ENCODE measurements around the gene CDH22. TPM values are rescaled to one million over a fixed set of nuclear protein-coding genes. Genes with fewer than 3 reads are reported as not detected.

Gene CDH22
- total RNA-seq, 1 donor from 2014 or later: 0.14 TPM

DNA sequence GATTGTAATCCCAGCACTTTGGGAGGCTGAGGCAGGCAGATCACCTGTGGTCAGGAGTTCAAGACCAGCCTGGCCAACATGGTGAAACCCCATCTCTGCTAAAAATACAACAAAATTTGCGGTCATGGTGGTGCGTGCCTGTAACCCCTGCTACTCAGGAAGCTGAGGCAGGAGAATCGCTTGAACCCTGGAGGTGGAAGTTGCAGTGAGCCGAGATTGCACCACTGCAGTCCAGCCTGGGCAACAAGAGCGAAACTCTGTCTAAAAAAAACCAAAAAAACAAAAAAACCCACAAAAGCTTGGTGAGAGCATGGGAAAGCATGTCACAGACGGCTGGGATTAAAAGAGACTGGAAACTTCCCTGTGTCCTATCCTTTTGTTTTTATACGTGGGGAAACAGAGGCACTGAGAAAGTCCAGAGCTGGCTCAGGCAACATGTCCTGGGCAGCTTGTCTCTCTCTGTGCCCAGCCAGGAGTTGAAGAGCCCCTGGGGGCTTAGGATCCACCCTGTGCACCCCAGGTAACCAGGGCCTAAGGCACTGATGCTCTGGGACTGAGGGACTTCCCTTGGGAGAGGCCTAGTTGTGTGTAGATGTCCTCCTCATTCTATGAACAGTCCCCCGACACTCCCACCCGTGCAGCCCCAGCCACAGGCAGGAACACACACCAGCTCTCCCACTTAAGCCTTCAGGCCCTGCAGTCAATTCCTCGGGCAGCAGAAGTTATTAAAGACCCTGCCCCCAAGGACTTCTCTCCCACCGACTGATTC lies 174.2 kb downstream of the CDH22 start:
- Mint-ChIP-seq H3K27me3 (peaks cover 62% of the 10 kb centered on the region), H3K4me1 (ENCODE audit: low read depth) (no peaks in the 10 kb centered on the region), H3K9me3 (ENCODE audit: low read depth) (no peaks in the 10 kb centered on the region), H3K36me3 (ENCODE audit: insufficient read depth) (no peaks in the 10 kb centered on the region), H3K27ac (no peak overlapping the region), H3K4me3 (ENCODE audit: low read depth) (no peak overlapping the region)
- TF ChIP-seq CTCF (IDR thresholded peaks at IDR 0.05; ENCODE audit: unreplicated experiment): no peak
- no peak for DNase-seq (ENCODE audit: low spot score, unreplicated experiment)

GRCh38 chr20:46132705-46133120 lies 175.6 kb downstream of the CDH22 start:
- Mint-ChIP-seq H3K4me3 (ENCODE audit: low read depth) (no peak overlapping the region), H3K27ac (no peak overlapping the region), H3K27me3 (peaks cover 65% of the 10 kb centered on the region), H3K36me3 (ENCODE audit: insufficient read depth) (no peaks in the 10 kb centered on the region), H3K9me3 (ENCODE audit: low read depth) (no peaks in the 10 kb centered on the region), H3K4me1 (ENCODE audit: low read depth) (no peaks in the 10 kb centered on the region)
- DNase-seq (ENCODE audit: low spot score, unreplicated experiment): peak; percentile 63
- peak; percentile 90 for TF ChIP-seq CTCF (IDR thresholded peaks at IDR 0.05; ENCODE audit: unreplicated experiment)

DNA sequence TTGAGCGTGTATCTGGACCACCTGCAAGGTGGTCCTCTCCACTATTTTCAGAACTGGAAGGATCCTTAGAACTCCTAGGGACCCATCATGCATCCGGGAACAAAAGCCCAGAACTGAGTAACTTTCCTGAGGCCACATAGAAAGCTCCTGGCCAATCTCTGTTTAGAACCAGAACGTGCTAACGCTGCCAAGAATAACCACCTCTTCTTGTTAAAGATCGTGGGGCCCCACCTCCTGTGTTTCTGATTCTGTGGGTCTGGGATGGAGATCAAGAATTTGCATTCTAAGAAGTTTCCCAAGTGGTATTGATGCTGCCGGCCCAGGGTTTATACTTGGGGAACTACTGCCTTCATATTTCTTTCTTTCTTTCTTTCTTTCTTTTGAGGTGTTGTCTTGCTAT lies 176.9 kb downstream of the CDH22 start:
- Mint-ChIP-seq H3K4me1 (ENCODE audit: low read depth) (no peaks in the 10 kb centered on the region), H3K9me3 (ENCODE audit: low read depth) (no peaks in the 10 kb centered on the region), H3K36me3 (ENCODE audit: insufficient read depth) (no peaks in the 10 kb centered on the region), H3K4me3 (ENCODE audit: low read depth) (no peak overlapping the region), H3K27ac (no peak overlapping the region), H3K27me3 (peaks cover 59% of the 10 kb centered on the region)
- no peak for DNase-seq (ENCODE audit: low spot score, unreplicated experiment)
- no peak for TF ChIP-seq CTCF (IDR thresholded peaks at IDR 0.05; ENCODE audit: unreplicated experiment)

- DNase-seq (ENCODE audit: low spot score, unreplicated experiment): no peak
- H3K9me3 Mint-ChIP-seq (ENCODE audit: low read depth): no peaks in the 10 kb centered on the region
Observed at GRCh38 chr20:46130534-46130933, 177.8 kb downstream of the CDH22 start.

DNA sequence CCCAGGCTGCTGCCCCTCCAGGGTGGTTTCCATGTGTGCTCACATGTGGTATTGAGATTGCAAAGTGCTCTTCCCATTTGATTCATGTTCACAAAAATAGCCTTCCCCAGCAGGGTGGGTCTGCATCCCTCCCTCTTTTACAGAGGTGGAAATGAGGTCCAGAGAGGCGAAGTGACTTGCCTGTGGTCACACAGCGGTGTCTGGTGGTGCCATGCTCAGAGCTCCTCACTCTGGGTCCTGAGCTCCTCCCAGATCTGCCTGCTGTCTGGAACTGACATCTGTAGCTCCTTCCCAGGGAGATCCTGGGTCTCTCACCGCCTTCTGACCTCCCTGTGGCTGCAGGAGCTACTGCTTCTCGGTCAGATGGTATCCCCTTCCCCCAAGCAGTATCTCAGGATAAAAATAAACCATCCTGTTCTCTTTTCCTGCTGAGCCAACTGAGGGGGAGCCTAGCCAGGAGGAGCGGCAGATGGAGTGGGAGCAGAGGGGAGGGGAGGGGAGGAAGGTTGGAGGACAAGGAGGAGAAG lies 178.3 kb downstream of the CDH22 start:
- DNase-seq (ENCODE audit: low spot score, unreplicated experiment): no peak
- no peak overlapping the region for H3K27ac Mint-ChIP-seq
- no peak overlapping the region for H3K4me3 Mint-ChIP-seq (ENCODE audit: low read depth)
- H3K27me3 Mint-ChIP-seq: peaks cover 50% of the 10 kb centered on the region
- H3K36me3 Mint-ChIP-seq (ENCODE audit: insufficient read depth): no peaks in the 10 kb centered on the region
- no peak for TF ChIP-seq CTCF (IDR thresholded peaks at IDR 0.05; ENCODE audit: unreplicated experiment)
- H3K4me1 Mint-ChIP-seq (ENCODE audit: low read depth): no peaks in the 10 kb centered on the region
- no peaks in the 10 kb centered on the region for H3K9me3 Mint-ChIP-seq (ENCODE audit: low read depth)

More at GRCh38 chr20:46130534-46130933, 177.8 kb downstream of the CDH22 start:
- TF ChIP-seq CTCF (IDR thresholded peaks at IDR 0.05; ENCODE audit: unreplicated experiment): no peak
- Mint-ChIP-seq H3K36me3 (ENCODE audit: insufficient read depth) (no peaks in the 10 kb centered on the region), H3K4me1 (ENCODE audit: low read depth) (no peaks in the 10 kb centered on the region), H3K27ac (no peak overlapping the region), H3K27me3 (peaks cover 52% of the 10 kb centered on the region), H3K4me3 (ENCODE audit: low read depth) (no peak overlapping the region)

Data from progenitor cell of endocrine pancreas (in vitro differentiated cells).